GM18873 (cell line): Measurements from ENCODE around the gene SFMBT2.

Experiments used
- ATAC-seq: cut with Tn5 transposase; IDR thresholded peaks from one replicate; pipeline ENCODE4 v1.9.1; 2021; ENCODE audit warnings: mild to moderate bottlenecking, moderate library complexity, moderate number of reproducible peaks; ENCODE audit not compliant: unreplicated experiment, low FRiP score

Gene SFMBT2

GRCh38 chr10:7117806-7118674 is 292.8 kb downstream of the SFMBT2 start:
- no peak for ATAC-seq

- no peak for ATAC-seq
Measured at GRCh38 chr10:7117177-7117799, 293.5 kb downstream of the SFMBT2 start.

- no peak for ATAC-seq
Measured at GRCh38 chr10:7111561-7111960, 299.3 kb downstream of the SFMBT2 start.

- no peak for ATAC-seq
Measured at GRCh38 chr10:7111089-7111488, 299.7 kb downstream of the SFMBT2 start.
